ENCODE results near the gene SBNO2. TPM values are rescaled to one million over a fixed set of nuclear protein-coding genes. Genes with fewer than 3 reads are reported as not detected.

Gene SBNO2
- total RNA-seq, 4 donors from 2014 or later, result 22.2 to 49.8 (median 30.9) TPM

- in situ Hi-C loops (cut with MboI; ENCODE audit: low sequenced_read_pairs in 4 of 4), result no loop called here
- TF ChIP-seq POLR2A (IDR thresholded peaks at IDR 0.05) (no peak), CTCF (IDR thresholded peaks at IDR 0.05 in 4 of 5, conservative IDR thresholded peaks at IDR 0.05 in 1 of 5) (no peak)
- Histone ChIP-seq H3K9me3 (no peaks in the 10 kb centered on the region), H3K4me3 (no peak overlapping the region), H3K4me1 (peaks cover 13 to 17% of the 10 kb centered on the region in 2 donors), H3K36me3 (no peaks in the 10 kb centered on the region), H3K27me3 (no peaks in the 10 kb centered on the region), H3K27ac (peak overlapping the region in 1 of 4 donors; percentile 20)
- intact Hi-C loops (cut with DNase I; ENCODE audit: low total_unique reads), result no loop called here
- DNase-seq (no peak), ATAC-seq (no peak)
These were observed 37.3 kb downstream of the SBNO2 start for GRCh38 chr19:1136621-1137317.

GRCh38 chr19:1136201-1136600, 37.9 kb downstream of the SBNO2 start:
- no peaks in the 10 kb centered on the region for H3K27me3 ChIP-seq
- H3K4me1 ChIP-seq, result peaks cover 18 to 23% of the 10 kb centered on the region in 2 donors
- peak overlapping the region in 2 of 4 donors; percentile 20 to 27 for H3K27ac ChIP-seq
- intact Hi-C loops (cut with DNase I; ENCODE audit: low total_unique reads) (no loop called here), in situ Hi-C loops (cut with MboI; ENCODE audit: low sequenced_read_pairs in 4 of 4) (no loop called here)
- no peak overlapping the region for H3K4me3 ChIP-seq
- no peaks in the 10 kb centered on the region for H3K9me3 ChIP-seq
- DNase-seq (no peak), ATAC-seq (no peak)
- H3K36me3 ChIP-seq, result no peaks in the 10 kb centered on the region
- TF ChIP-seq POLR2A (IDR thresholded peaks at IDR 0.05) (no peak), CTCF (IDR thresholded peaks at IDR 0.05 in 4 of 5, conservative IDR thresholded peaks at IDR 0.05 in 1 of 5) (no peak)

GRCh38 chr19:1135454-1135853, 38.6 kb downstream of the SBNO2 start:
- peak overlapping the region in 2 of 4 donors; percentile 20 to 27 for H3K27ac ChIP-seq
- no peaks in the 10 kb centered on the region for H3K27me3 ChIP-seq
- intact Hi-C loops (cut with DNase I; ENCODE audit: low total_unique reads), result no loop called here
- ATAC-seq, result no peak
- peaks cover 21 to 31% of the 10 kb centered on the region in 2 donors for H3K4me1 ChIP-seq
- no peaks in the 10 kb centered on the region for H3K36me3 ChIP-seq
- no peak for TF ChIP-seq CTCF (IDR thresholded peaks at IDR 0.05 in 4 of 5, conservative IDR thresholded peaks at IDR 0.05 in 1 of 5)
- no peak for TF ChIP-seq POLR2A (IDR thresholded peaks at IDR 0.05)
- H3K4me3 ChIP-seq, result no peak overlapping the region
- in situ Hi-C loops (cut with MboI; ENCODE audit: low sequenced_read_pairs in 4 of 4), result no loop called here
- DNase-seq, result no peak
- H3K9me3 ChIP-seq, result no peaks in the 10 kb centered on the region

- no peak overlapping the region for H3K4me3 ChIP-seq
- no peak for ATAC-seq
- peaks cover 21 to 32% of the 10 kb centered on the region in 2 donors for H3K4me1 ChIP-seq
- DNase-seq, result no peak
- no peaks in the 10 kb centered on the region for H3K36me3 ChIP-seq
- no peaks in the 10 kb centered on the region for H3K9me3 ChIP-seq
- intact Hi-C loops (cut with DNase I; ENCODE audit: low total_unique reads) (loop anchor here (5.0 kb wide), 1 partner anchor 58 kb away; no protein-coding TSS in a partner anchor), in situ Hi-C loops (cut with MboI; ENCODE audit: low sequenced_read_pairs in 4 of 4) (no loop called here)
- no peak overlapping the region for H3K27ac ChIP-seq
- H3K27me3 ChIP-seq, result no peaks in the 10 kb centered on the region
- no peak for TF ChIP-seq CTCF (IDR thresholded peaks at IDR 0.05 in 4 of 5, conservative IDR thresholded peaks at IDR 0.05 in 1 of 5)
- TF ChIP-seq POLR2A (IDR thresholded peaks at IDR 0.05), result no peak
These were observed 39.6 kb downstream of the SBNO2 start for GRCh38 chr19:1134431-1134830.
